K562 (cell line): Measurements from ENCODE around the gene SLC13A4. TPM values are rescaled to one million over a fixed set of nuclear protein-coding genes. Genes with fewer than 3 reads are reported as not detected.

Experiments
- CBX5 ChIP-seq: IDR thresholded peaks from 2 replicates; pipeline ENCODE4 v1.6.1; 2014; ENCODE audit warnings: low read depth, borderline replicate concordance
- EHMT2 ChIP-seq: fragments of 450-650 bp; IDR thresholded peaks from 2 replicates; pipeline ENCODE4 v1.6.1; 2018; ENCODE audit warnings: antibody characterized with exemption
- ETV5 ChIP-seq: sonication (generic); formaldehyde crosslinking; IDR thresholded peaks from 2 replicates; pipeline ENCODE4 v1.4.0; 2020; ENCODE audit warnings: low read depth, mild to moderate bottlenecking, missing genetic modification reagents
- FIP1L1 ChIP-seq: fragments of 200-400 bp; formaldehyde crosslinking; IDR thresholded peaks from 2 replicates; pipeline ENCODE4 v1.6.1; 2018; ENCODE audit warnings: mild to moderate bottlenecking, low read depth, low read length; ENCODE audit not compliant: poor library complexity, severe bottlenecking
- FOXP1 ChIP-seq: sonication (generic); formaldehyde crosslinking; IDR thresholded peaks from 2 replicates; pipeline ENCODE4 v1.8.0; 2022; ENCODE audit warnings: mild to moderate bottlenecking, missing genetic modification reagents
- HOXB6 ChIP-seq: fragments of 250-450 bp; sonication (Bioruptor Pico); IDR thresholded peaks from 2 replicates; pipeline ENCODE4 v1.5.1; 2022; ENCODE audit warnings: mild to moderate bottlenecking, borderline replicate concordance
- KDM4B ChIP-seq, 2 experiments: fragments of 450-650 bp in 1 of 2; sonication (generic) in 1 of 2; IDR thresholded peaks; 2 replicates each; pipeline ENCODE4 v1.6.1; 2016 to 2017; ENCODE audit warnings: borderline replicate concordance in 2 of 2, antibody characterized with exemption in 1 of 2, low read depth in 1 of 2, mild to moderate bottlenecking in 1 of 2
- MTA1 ChIP-seq: fragments of 450-650 bp; IDR thresholded peaks from 2 replicates; pipeline ENCODE4 v1.6.1; 2017; ENCODE audit warnings: borderline replicate concordance
- TAF9B ChIP-seq: fragments of 450-650 bp; IDR thresholded peaks from 2 replicates; pipeline ENCODE4 v1.6.1; 2018; ENCODE audit warnings: mild to moderate bottlenecking; ENCODE audit not compliant: partially characterized antibody
- TCF3 ChIP-seq: sonication (generic); formaldehyde crosslinking; IDR thresholded peaks from 2 replicates; pipeline ENCODE4 v1.4.0; 2020; ENCODE audit warnings: mild to moderate bottlenecking, missing genetic modification reagents
- ZNF140 ChIP-seq: fragments of 250-450 bp; sonication (Bioruptor Pico); IDR thresholded peaks from 2 replicates; pipeline ENCODE4 v1.8.0; 2021; ENCODE audit warnings: moderate library complexity, mild to moderate bottlenecking, inconsistent platforms
- ZNF197 ChIP-seq: fragments of 200-800 bp; sonication (Bioruptor generic); IDR thresholded peaks from 2 replicates; pipeline ENCODE4 v1.6.1; 2016; ENCODE audit warnings: low read depth, missing genetic modification characterization, missing compliant biosample characterization
- ZNF318 ChIP-seq, 2 experiments: fragments of 450-650 bp; IDR thresholded peaks; 2 replicates each; pipeline ENCODE4 v1.6.1; 2016; ENCODE audit warnings: mild to moderate bottlenecking in 2 of 2, borderline replicate concordance in 1 of 2, low read depth in 1 of 2, moderate library complexity in 1 of 2
- ZZZ3 ChIP-seq: fragments of 450-650 bp; IDR thresholded peaks from 2 replicates; pipeline ENCODE4 v1.6.1; 2016; ENCODE audit warnings: antibody characterized with exemption, mild to moderate bottlenecking, moderate library complexity
- polyA plus RNA-seq, 8 experiments: library from polyadenylated mRNA; depleted of rRNA in 4 of 8; stranded (reverse) in 5 of 8; unstranded in 3 of 8; fragments of >200 nt; fragmentation: Nextera tagmentation in 2 of 8; fragmentation: Illumina TruSeq in 1 of 8; extraction: Ambion mirVana in 2 of 8; extraction: Trizol in 1 of 8; gene quantifications; 2 replicates each; pipeline versions ENCODE4 v1.2.1 to v1.2.3, GENCODE V29; 2011 to 2014; ENCODE audit warnings: inconsistent platforms in 1 of 8, missing spikeins in 1 of 8
- total RNA-seq, 7 experiments: library from RNA; depleted of rRNA in 6 of 7; stranded (reverse); fragments of >200 nt in 6 of 7; fragmentation: Illumina TruSeq in 2 of 7; extraction: Trizol in 2 of 7; gene quantifications; 2 replicates each; pipeline versions ENCODE4 v1.2.1 to v1.2.3, GENCODE V29; 2011 to 2021; ENCODE audit warnings: low replicate concordance in 1 of 7
- TF ChIP-seq, protein P1 (sequence below): fragments of 450-650 bp; IDR thresholded peaks from 2 replicates; pipeline ENCODE4 v1.6.1; 2016; ENCODE audit warnings: borderline replicate concordance
- TF ChIP-seq, protein P2 (sequence below): fragments of 250-450 bp; sonication (Bioruptor Pico); IDR thresholded peaks from 2 replicates; pipeline ENCODE4 v1.8.0; 2022; ENCODE audit warnings: moderate library complexity, mild to moderate bottlenecking, inconsistent platforms

The SLC13A4 gene
- total and polyA plus RNA-seq, 9 of the 15 experiments (the other 6 are each of a cell fraction or from before 2014, with no cell fraction given), result 0.11 to 1.0 (median 0.36) TPM

GRCh38 chr7:135661311-135662122 is 66.5 kb downstream of the SLC13A4 start (continued):
- TF ChIP-seq, protein P1, sequence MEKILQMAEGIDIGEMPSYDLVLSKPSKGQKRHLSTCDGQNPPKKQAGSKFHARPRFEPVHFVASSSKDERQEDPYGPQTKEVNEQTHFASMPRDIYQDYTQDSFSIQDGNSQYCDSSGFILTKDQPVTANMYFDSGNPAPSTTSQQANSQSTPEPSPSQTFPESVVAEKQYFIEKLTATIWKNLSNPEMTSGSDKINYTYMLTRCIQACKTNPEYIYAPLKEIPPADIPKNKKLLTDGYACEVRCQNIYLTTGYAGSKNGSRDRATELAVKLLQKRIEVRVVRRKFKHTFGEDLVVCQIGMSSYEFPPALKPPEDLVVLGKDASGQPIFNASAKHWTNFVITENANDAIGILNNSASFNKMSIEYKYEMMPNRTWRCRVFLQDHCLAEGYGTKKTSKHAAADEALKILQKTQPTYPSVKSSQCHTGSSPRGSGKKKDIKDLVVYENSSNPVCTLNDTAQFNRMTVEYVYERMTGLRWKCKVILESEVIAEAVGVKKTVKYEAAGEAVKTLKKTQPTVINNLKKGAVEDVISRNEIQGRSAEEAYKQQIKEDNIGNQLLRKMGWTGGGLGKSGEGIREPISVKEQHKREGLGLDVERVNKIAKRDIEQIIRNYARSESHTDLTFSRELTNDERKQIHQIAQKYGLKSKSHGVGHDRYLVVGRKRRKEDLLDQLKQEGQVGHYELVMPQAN, result no peak
- TF ChIP-seq TAF9B (no peak), KDM4B (IDR thresholded peaks at IDR 0.05; ENCODE audit: borderline replicate concordance in 2 of 2, low read depth in 1 of 2) (no peak), CBX5 (no peak), TCF3 (peak; percentile 69), ZNF197 (no peak; the same call in 1 of the 2 replicates), ZNF140 (CRISPR knock-in tag) (no peak), FIP1L1 (no peak), ETV5 (no peak), HOXB6 (CRISPR knock-in tag) (no peak), ZZZ3 (no peak), ZNF318 (IDR thresholded peaks at IDR 0.05; ENCODE audit: borderline replicate concordance in 1 of 2, low read depth in 1 of 2) (0 out of 4 replicates have a peak, but pooled peaks of 1 of the 2 experiments have one; percentile 70), FOXP1 (CRISPR knock-in tag) (no peak), EHMT2 (peak; percentile 15; the same call in 1 of the 2 replicates), MTA1 (peak; percentile 60; the same call in 1 of the 2 replicates)
- TF ChIP-seq, protein P2, sequence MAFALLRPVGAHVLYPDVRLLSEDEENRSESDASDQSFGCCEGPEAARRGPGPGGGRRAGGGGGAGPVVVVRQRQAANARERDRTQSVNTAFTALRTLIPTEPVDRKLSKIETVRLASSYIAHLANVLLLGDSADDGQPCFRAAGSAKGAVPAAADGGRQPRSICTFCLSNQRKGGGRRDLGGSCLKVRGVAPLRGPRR (CRISPR knock-in tag), result no peak
